Neural cell (in vitro differentiated cells): ENCODE measurements around the gene FSTL5. TPM values are rescaled to one million over a fixed set of nuclear protein-coding genes. Genes with fewer than 3 reads are reported as not detected.

ENCODE experiments used
- H2AFZ ChIP-seq: fragments of 200-600, 300-800 bp; sonication (generic), shearing (Covaris generic); 2 replicates; pipeline ENCODE4 v1.6.0; 2014; ENCODE audit warnings: low read depth, mild to moderate bottlenecking, antibody characterized with exemption, low read length, moderate library complexity
- H3F3A ChIP-seq: fragments of 200-600 bp; shearing (Covaris generic); 2 replicates; pipeline ENCODE4 v1.6.1; 2016; ENCODE audit warnings: mild to moderate bottlenecking, moderate library complexity, mixed read lengths, antibody characterized with exemption, low read length; ENCODE audit not compliant: insufficient read depth, poor library complexity, severe bottlenecking
- H3K27ac ChIP-seq: fragments of 200-600, 300-800 bp; sonication (generic), shearing (Covaris generic); 2 replicates; pipeline ENCODE4 v1.5.1; 2014; ENCODE audit warnings: mild to moderate bottlenecking, low read length, moderate library complexity
- H3K27me3 ChIP-seq: fragments of 300-800, 200-600 bp; sonication (generic), shearing (Covaris generic); 2 replicates; pipeline ENCODE4 v1.6.0; 2014; ENCODE audit warnings: mild to moderate bottlenecking, low read depth, low read length, moderate library complexity; ENCODE audit not compliant: insufficient read depth
- H3K36me3 ChIP-seq: fragments of 300-800, 200-600 bp; sonication (generic), shearing (Covaris generic); 2 replicates; pipeline ENCODE4 v1.5.1; 2014; ENCODE audit warnings: mild to moderate bottlenecking, antibody characterized with exemption, low read length, moderate library complexity; ENCODE audit not compliant: insufficient read depth
- H3K4me2 ChIP-seq: fragments of 300-800, 200-600 bp; sonication (generic), shearing (Covaris generic); 2 replicates; pipeline ENCODE4 v1.6.0; 2014; ENCODE audit warnings: mild to moderate bottlenecking, low read length
- H3K4me3 ChIP-seq: fragments of 300-800, 200-600 bp; sonication (generic), shearing (Covaris generic); 2 replicates; pipeline ENCODE4 v1.5.1; 2014; ENCODE audit warnings: mild to moderate bottlenecking, low read length, moderate library complexity
- H3K79me2 ChIP-seq: fragments of 200-600 bp; shearing (Covaris generic); replicated peaks from 2 replicates; pipeline ENCODE4 v1.6.0; 2014; ENCODE audit warnings: mild to moderate bottlenecking, low read length, moderate library complexity; ENCODE audit not compliant: insufficient read depth
- H3K9ac ChIP-seq: fragments of 300-800, 200-600 bp; sonication (generic), shearing (Covaris generic); 2 replicates; pipeline ENCODE4 v1.6.1; 2016; ENCODE audit warnings: mild to moderate bottlenecking, low read length, mixed read lengths
- H3K9me2 ChIP-seq: fragments of 200-600 bp; shearing (Covaris generic); 2 replicates; pipeline ENCODE4 v1.6.1; 2016; ENCODE audit warnings: mild to moderate bottlenecking, low read length, mixed read lengths; ENCODE audit not compliant: insufficient read depth
- H3K9me3 ChIP-seq: fragments of 200-600, 300-800 bp; sonication (generic), shearing (Covaris generic); 2 replicates; pipeline ENCODE4 v1.6.1; 2016; ENCODE audit warnings: mild to moderate bottlenecking, mixed run types, low read length, moderate library complexity, mixed read lengths
- H4K20me1 ChIP-seq: fragments of 200-600 bp; shearing (Covaris generic); 2 replicates; pipeline ENCODE4 v1.6.1; 2016; ENCODE audit warnings: mild to moderate bottlenecking, mixed run types; ENCODE audit not compliant: insufficient read depth
- EP300 ChIP-seq: fragments of 450-650 bp; conservative IDR thresholded peaks from 2 replicates; pipeline ENCODE4 v1.6.1; 2014; ENCODE audit warnings: antibody characterized with exemption, mild to moderate bottlenecking, moderate library complexity; ENCODE audit not compliant: poor library complexity, severe bottlenecking
- EZH2 ChIP-seq: fragments of 200-600, 300-800 bp; shearing (Covaris generic), sonication (generic); IDR thresholded peaks from 2 replicates; pipeline ENCODE4 v1.6.1; 2014; ENCODE audit warnings: antibody characterized with exemption, low read length, borderline replicate concordance, mild to moderate bottlenecking; ENCODE audit not compliant: insufficient read depth, poor library complexity, severe bottlenecking
- MXI1 ChIP-seq: fragments of 450-650 bp; conservative IDR thresholded peaks from 2 replicates; pipeline ENCODE4 v1.6.1; 2014; ENCODE audit warnings: antibody characterized with exemption, mild to moderate bottlenecking; ENCODE audit not compliant: poor library complexity, severe bottlenecking
- POLR2AphosphoS5 ChIP-seq: IDR thresholded peaks from 2 replicates; pipeline ENCODE4 v1.6.1; 2012
- RAD21 ChIP-seq: fragments of 450-650 bp; conservative IDR thresholded peaks from 2 replicates; pipeline ENCODE4 v1.6.1; 2014; ENCODE audit warnings: antibody characterized with exemption, mild to moderate bottlenecking, moderate library complexity
- REST ChIP-seq: IDR thresholded peaks from 2 replicates; pipeline ENCODE4 v1.6.1; 2012; ENCODE audit warnings: borderline replicate concordance
- SMC3 ChIP-seq: fragments of 450-650 bp; conservative IDR thresholded peaks from 2 replicates; pipeline ENCODE4 v1.6.1; 2014; ENCODE audit warnings: antibody characterized with exemption, mild to moderate bottlenecking, moderate library complexity; ENCODE audit not compliant: poor library complexity
- TAF1 ChIP-seq: IDR thresholded peaks from 2 replicates; pipeline ENCODE4 v1.6.1; 2012; ENCODE audit warnings: low read depth
- polyA plus RNA-seq: library from polyadenylated mRNA; depleted of rRNA; stranded (reverse); fragments of >200 nt; gene quantifications from 2 replicates; pipeline ENCODE4 v1.2.3, GENCODE V29; 2014
- TF ChIP-seq, protein P1 (sequence below): fragments of 450-650 bp; IDR thresholded peaks from 2 replicates; pipeline ENCODE4 v1.5.1; 2014; ENCODE audit warnings: antibody characterized with exemption, mild to moderate bottlenecking, moderate library complexity; ENCODE audit not compliant: poor library complexity, severe bottlenecking

Gene FSTL5
- polyA plus RNA-seq, 1 donor from 2014 or later, result 6.8 TPM

DNA sequence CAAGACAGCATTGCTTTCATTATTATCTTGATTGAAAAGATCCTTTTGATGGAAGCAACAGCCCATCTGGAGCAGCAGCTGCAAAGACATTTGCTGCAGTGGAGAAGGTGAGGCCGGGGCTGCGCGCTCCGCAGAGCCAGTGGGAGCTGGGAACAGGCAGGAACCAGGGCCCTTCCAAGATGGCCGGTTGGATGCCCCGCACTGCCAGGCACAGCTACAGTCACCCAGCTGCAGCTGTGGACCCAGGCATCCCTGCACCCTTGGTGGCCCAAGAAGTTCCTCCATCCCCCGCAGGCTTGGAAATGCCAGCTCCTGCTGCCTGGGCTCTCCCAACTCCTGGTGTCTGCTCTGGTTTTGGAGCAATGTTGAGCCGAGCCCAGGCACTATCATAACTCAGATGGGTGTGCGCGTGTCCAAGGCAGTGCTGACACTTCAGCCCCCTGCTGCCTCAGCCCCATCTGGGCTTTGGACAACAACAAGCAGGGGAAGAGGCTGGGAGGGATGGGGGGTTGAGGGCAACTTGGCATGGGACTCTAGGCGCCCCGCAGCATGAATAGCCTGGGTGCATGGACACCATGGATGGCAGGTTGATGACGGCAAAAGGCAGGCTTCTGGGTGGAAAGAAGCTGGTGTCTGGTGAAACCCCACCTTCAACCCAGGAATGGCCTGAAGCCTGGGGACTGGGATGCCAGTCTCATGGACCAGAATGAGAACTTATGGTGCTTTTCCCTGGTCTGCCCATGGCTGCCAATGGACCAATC, 371.8 kb downstream of the FSTL5 start:
- Histone ChIP-seq H3K9ac (no peak overlapping the region), H3K9me3 (no peaks in the 10 kb centered on the region), H3K27me3 (no peaks in the 10 kb centered on the region), H3K4me2 (no peak overlapping the region), H3K9me2 (peaks cover 4% of the 10 kb centered on the region), H3K4me3 (no peak overlapping the region), H3K79me2 (no peaks in the 10 kb centered on the region), H2AFZ (no peak overlapping the region), H3K27ac (no peak overlapping the region), H3F3A (no peaks in the 10 kb centered on the region), H4K20me1 (no peaks in the 10 kb centered on the region), H3K36me3 (no peaks in the 10 kb centered on the region)
- no peak for TF ChIP-seq RAD21
- TF ChIP-seq TAF1, result no peak
- TF ChIP-seq, protein P1, sequence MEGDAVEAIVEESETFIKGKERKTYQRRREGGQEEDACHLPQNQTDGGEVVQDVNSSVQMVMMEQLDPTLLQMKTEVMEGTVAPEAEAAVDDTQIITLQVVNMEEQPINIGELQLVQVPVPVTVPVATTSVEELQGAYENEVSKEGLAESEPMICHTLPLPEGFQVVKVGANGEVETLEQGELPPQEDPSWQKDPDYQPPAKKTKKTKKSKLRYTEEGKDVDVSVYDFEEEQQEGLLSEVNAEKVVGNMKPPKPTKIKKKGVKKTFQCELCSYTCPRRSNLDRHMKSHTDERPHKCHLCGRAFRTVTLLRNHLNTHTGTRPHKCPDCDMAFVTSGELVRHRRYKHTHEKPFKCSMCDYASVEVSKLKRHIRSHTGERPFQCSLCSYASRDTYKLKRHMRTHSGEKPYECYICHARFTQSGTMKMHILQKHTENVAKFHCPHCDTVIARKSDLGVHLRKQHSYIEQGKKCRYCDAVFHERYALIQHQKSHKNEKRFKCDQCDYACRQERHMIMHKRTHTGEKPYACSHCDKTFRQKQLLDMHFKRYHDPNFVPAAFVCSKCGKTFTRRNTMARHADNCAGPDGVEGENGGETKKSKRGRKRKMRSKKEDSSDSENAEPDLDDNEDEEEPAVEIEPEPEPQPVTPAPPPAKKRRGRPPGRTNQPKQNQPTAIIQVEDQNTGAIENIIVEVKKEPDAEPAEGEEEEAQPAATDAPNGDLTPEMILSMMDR, result no peak
- no peak for TF ChIP-seq EP300
- no peak for TF ChIP-seq EZH2
- no peak for TF ChIP-seq REST
- no peak for TF ChIP-seq MXI1
- TF ChIP-seq SMC3, result no peak
- TF ChIP-seq POLR2AphosphoS5, result no peak

GRCh38 chr4:161767116-161767515, 396.7 kb downstream of the FSTL5 start:
- H3K9me2 ChIP-seq, result no peaks in the 10 kb centered on the region
- H3K9ac ChIP-seq, result no peak overlapping the region
- no peak overlapping the region for H3K27ac ChIP-seq
- H3K9me3 ChIP-seq, result no peaks in the 10 kb centered on the region
- H3K36me3 ChIP-seq, result no peaks in the 10 kb centered on the region
- H3K4me3 ChIP-seq, result no peak overlapping the region
- H4K20me1 ChIP-seq, result no peaks in the 10 kb centered on the region
- H3K79me2 ChIP-seq, result no peaks in the 10 kb centered on the region
- H3F3A ChIP-seq, result no peaks in the 10 kb centered on the region
- no peak overlapping the region for H3K4me2 ChIP-seq
- H3K27me3 ChIP-seq, result no peaks in the 10 kb centered on the region
- H2AFZ ChIP-seq, result no peak overlapping the region
- TF ChIP-seq EP300 (no peak), MXI1 (no peak), EZH2 (no peak), POLR2AphosphoS5 (no peak), SMC3 (no peak), TAF1 (no peak), RAD21 (no peak), REST (no peak)
- TF ChIP-seq, protein P1, result no peak
